ENCODE measurements around the gene LBHD2. TPM values are rescaled to one million over a fixed set of nuclear protein-coding genes. Genes with fewer than 3 reads are reported as not detected.

The LBHD2 gene
- total and polyA plus RNA-seq, 7 donors = 0.17 TPM; not detected in 6

GRCh38 chr14:103071544-103072251 is 12.3 kb upstream of the LBHD2 start:
- H3K4me1 ChIP-seq = peaks cover 0 to 13% (median 9%) of the 10 kb centered on the region in 4 donors

DNA sequence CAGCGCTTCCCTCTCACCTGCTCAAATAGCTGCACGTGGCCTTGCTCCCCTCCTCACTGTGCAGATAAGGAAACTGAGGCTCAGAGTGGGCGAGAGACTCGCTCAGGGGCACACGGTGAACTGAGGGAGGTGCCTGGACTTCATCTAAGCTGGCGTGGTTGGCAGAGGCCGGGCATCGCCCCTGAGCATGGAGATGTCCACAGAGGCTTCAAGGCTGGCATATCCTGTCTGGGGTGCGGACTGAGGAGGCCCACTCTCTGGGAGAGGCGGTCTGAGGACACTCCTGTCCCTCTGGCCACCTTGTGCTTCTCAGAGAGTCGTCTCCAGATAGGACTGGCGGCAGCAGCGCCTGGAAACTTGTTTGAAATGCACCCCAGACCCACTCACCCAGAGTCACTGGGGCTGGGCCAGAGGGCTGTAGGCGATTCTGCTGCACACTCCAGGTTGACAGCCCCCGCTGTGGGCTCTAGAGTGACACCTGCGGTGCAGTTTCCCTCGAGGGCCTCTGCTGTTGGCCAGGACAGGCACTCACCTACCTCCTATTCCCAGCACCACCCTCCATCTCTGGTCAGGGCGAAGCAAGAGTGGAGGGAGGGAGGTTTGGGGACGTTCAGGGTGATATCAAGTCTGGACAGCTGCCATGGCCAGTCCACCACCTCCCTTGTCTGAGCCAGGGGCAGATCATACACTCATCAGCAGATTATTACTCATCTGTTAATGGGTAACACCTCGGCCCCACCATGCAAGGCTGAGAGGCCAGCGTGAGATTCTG is 11.2 kb upstream of the LBHD2 start:
- no peak overlapping the region for H3K4me3 ChIP-seq
- H3K27me3 ChIP-seq = no peaks in the 10 kb centered on the region
- 47 to 75% methylated on average over 21 of the region's 21 CpGs for WGBS, 2 donors
- H3K4me1 ChIP-seq = peaks cover 0 to 13% (median 9%) of the 10 kb centered on the region in 4 donors
- H3K36me3 ChIP-seq = no peaks in the 10 kb centered on the region
- peak; percentile 59 for DNase-seq
- H3K9me3 ChIP-seq = no peaks in the 10 kb centered on the region
- TF ChIP-seq POLR2AphosphoS5 (IDR thresholded peaks at IDR 0.05) = no peak
- TF ChIP-seq, protein P1, sequence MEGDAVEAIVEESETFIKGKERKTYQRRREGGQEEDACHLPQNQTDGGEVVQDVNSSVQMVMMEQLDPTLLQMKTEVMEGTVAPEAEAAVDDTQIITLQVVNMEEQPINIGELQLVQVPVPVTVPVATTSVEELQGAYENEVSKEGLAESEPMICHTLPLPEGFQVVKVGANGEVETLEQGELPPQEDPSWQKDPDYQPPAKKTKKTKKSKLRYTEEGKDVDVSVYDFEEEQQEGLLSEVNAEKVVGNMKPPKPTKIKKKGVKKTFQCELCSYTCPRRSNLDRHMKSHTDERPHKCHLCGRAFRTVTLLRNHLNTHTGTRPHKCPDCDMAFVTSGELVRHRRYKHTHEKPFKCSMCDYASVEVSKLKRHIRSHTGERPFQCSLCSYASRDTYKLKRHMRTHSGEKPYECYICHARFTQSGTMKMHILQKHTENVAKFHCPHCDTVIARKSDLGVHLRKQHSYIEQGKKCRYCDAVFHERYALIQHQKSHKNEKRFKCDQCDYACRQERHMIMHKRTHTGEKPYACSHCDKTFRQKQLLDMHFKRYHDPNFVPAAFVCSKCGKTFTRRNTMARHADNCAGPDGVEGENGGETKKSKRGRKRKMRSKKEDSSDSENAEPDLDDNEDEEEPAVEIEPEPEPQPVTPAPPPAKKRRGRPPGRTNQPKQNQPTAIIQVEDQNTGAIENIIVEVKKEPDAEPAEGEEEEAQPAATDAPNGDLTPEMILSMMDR (IDR thresholded peaks at IDR 0.05) = no peak
- no peak for TF ChIP-seq POLR2A (IDR thresholded peaks at IDR 0.05)
- no peak for TF ChIP-seq EP300 (IDR thresholded peaks at IDR 0.05)
- intact Hi-C loops (cut with DNase I) = no loop called here
- H3K27ac ChIP-seq = peak overlapping the region in 1 of 4 donors; percentile 48

More at GRCh38 chr14:103071544-103072251, 12.3 kb upstream of the LBHD2 start:
- no peaks in the 10 kb centered on the region for H3K27me3 ChIP-seq
- H3K27ac ChIP-seq = peak overlapping the region in 1 of 4 donors; percentile 48
- TF ChIP-seq EP300 (IDR thresholded peaks at IDR 0.05) = no peak
- TF ChIP-seq POLR2A (IDR thresholded peaks at IDR 0.05) = no peak
- TF ChIP-seq POLR2AphosphoS5 (IDR thresholded peaks at IDR 0.05) = no peak
- TF ChIP-seq, protein P1 (IDR thresholded peaks at IDR 0.05) = no peak
- intact Hi-C loops (cut with DNase I) = no loop called here
- DNase-seq = peak; percentile 57
- no peak overlapping the region for H3K4me3 ChIP-seq
- H3K9me3 ChIP-seq = no peaks in the 10 kb centered on the region
- H3K36me3 ChIP-seq = no peaks in the 10 kb centered on the region
- WGBS, 2 donors = 14 to 75% methylated on average over 32 of the region's 32 CpGs

- Histone ChIP-seq H3K27me3 (no peaks in the 10 kb centered on the region), H3K27ac (peak overlapping the region in 1 of 4 donors; percentile 66), H3K4me1 (peaks cover 0 to 13% (median 9%) of the 10 kb centered on the region in 4 donors), H3K4me3 (no peak overlapping the region), H3K9me3 (no peaks in the 10 kb centered on the region), H3K36me3 (no peaks in the 10 kb centered on the region)
- intact Hi-C loops (cut with DNase I) = no loop called here
- TF ChIP-seq POLR2AphosphoS5 (IDR thresholded peaks at IDR 0.05) (no peak), EP300 (IDR thresholded peaks at IDR 0.05) (no peak), POLR2A (IDR thresholded peaks at IDR 0.05) (no peak)
- TF ChIP-seq, protein P1 (IDR thresholded peaks at IDR 0.05) = no peak
- DNase-seq = peak; percentile 66
- 57 to 89% methylated on average over 14 of the region's 14 CpGs for WGBS, 2 donors
Measured at GRCh38 chr14:103073367-103073875, 10.6 kb upstream of the LBHD2 start.

- 64 to 74% methylated on average over 21 of the region's 21 CpGs for WGBS, 2 donors
Measured at GRCh38 chr14:103073876-103074728, 9.9 kb upstream of the LBHD2 start.

More at GRCh38 chr14:103073876-103074728, 9.9 kb upstream of the LBHD2 start:
- DNase-seq = peak; percentile 63
- peak overlapping the region; percentile 46 to 66 (median 59) for H3K27ac ChIP-seq
- no peaks in the 10 kb centered on the region for H3K36me3 ChIP-seq
- peaks cover 0 to under 1% (median 0%) of the 10 kb centered on the region in 3 donors for H3K27me3 ChIP-seq
- peaks cover 0 to 13% (median 9%) of the 10 kb centered on the region in 4 donors for H3K4me1 ChIP-seq
- TF ChIP-seq, protein P1 (IDR thresholded peaks at IDR 0.05) = no peak
- no peak for TF ChIP-seq EP300 (IDR thresholded peaks at IDR 0.05)
- no peak for TF ChIP-seq POLR2A (IDR thresholded peaks at IDR 0.05)
- TF ChIP-seq POLR2AphosphoS5 (IDR thresholded peaks at IDR 0.05) = no peak
- intact Hi-C loops (cut with DNase I) = loop anchor here (2.0 kb wide), 1 partner anchor 219 kb away; no protein-coding TSS in a partner anchor
- H3K9me3 ChIP-seq = no peaks in the 10 kb centered on the region
- H3K4me3 ChIP-seq = no peak overlapping the region
